HepG2 (cell line): ENCODE results near the gene PPP2R2C. TPM values are rescaled to one million over a fixed set of nuclear protein-coding genes. Genes with fewer than 3 reads are reported as not detected.

ENCODE experiments used
- CENPX ChIP-seq: sonication (generic); formaldehyde crosslinking; IDR thresholded peaks from 2 replicates; pipeline ENCODE4 v1.9.0; 2021; ENCODE audit warnings: mild to moderate bottlenecking, missing genetic modification reagents, moderate library complexity
- CREB1 ChIP-seq, 2 experiments: fragments of 450-650 bp in 1 of 2; IDR thresholded peaks; 2 replicates each; pipeline ENCODE4 v1.6.1; 2016 to 2017; ENCODE audit warnings: control low read depth in 1 of 2, mild to moderate bottlenecking in 1 of 2, missing compliant biosample characterization in 1 of 2, missing genetic modification characterization in 1 of 2
- FOXJ3 ChIP-seq: sonication (generic); formaldehyde crosslinking; IDR thresholded peaks from 2 replicates; pipeline ENCODE4 v1.4.0; 2020; ENCODE audit warnings: missing genetic modification reagents, mild to moderate bottlenecking, borderline replicate concordance
- FOXP1 ChIP-seq, 2 experiments: fragments of 450-650 bp in 1 of 2; IDR thresholded peaks; 2 replicates each; pipeline ENCODE4 v1.6.1; 2017 to 2018; ENCODE audit warnings: antibody characterized with exemption in 1 of 2
- KDM3A ChIP-seq: IDR thresholded peaks from 2 replicates; pipeline ENCODE4 v1.6.1; 2018; ENCODE audit warnings: low read depth, missing compliant biosample characterization
- KMT2A ChIP-seq: sonication (generic); formaldehyde crosslinking; IDR thresholded peaks from 2 replicates; pipeline ENCODE4 v1.4.0; 2020; ENCODE audit warnings: missing genetic modification reagents
- NCOA1 ChIP-seq: sonication (generic); formaldehyde crosslinking; IDR thresholded peaks from 2 replicates; pipeline ENCODE4 v1.9.0; 2021; ENCODE audit warnings: missing genetic modification reagents
- NR2F1 ChIP-seq, 2 experiments: fragments of 450-650 bp in 1 of 2; formaldehyde crosslinking in 1 of 2; IDR thresholded peaks; 2 replicates each; pipeline versions ENCODE4 v1.5.0 to v1.6.1; 2016 to 2020; ENCODE audit warnings: mild to moderate bottlenecking in 1 of 2, missing compliant biosample characterization in 1 of 2, missing genetic modification reagents in 1 of 2, moderate library complexity in 1 of 2
- PBX2 ChIP-seq: IDR thresholded peaks from 2 replicates; pipeline ENCODE4 v1.6.1; 2016; ENCODE audit warnings: control low read depth
- POLR2A ChIP-seq, 2 experiments: IDR thresholded peaks; 2 replicates each; pipeline ENCODE4 v1.6.1; 2011; ENCODE audit warnings: low read depth in 2 of 2, low read length in 2 of 2, mild to moderate bottlenecking in 1 of 2, moderate library complexity in 1 of 2; ENCODE audit not compliant: insufficient read depth in 1 of 2
- RBAK ChIP-seq: sonication (generic); formaldehyde crosslinking; IDR thresholded peaks from 2 replicates; pipeline ENCODE4 v1.5.1; 2020; ENCODE audit warnings: mild to moderate bottlenecking, missing genetic modification reagents
- RFX3 ChIP-seq: IDR thresholded peaks from 2 replicates; pipeline ENCODE4 v1.6.1; 2016; ENCODE audit warnings: missing biosample characterization, missing genetic modification reagents
- SIX4 ChIP-seq: sonication (generic); formaldehyde crosslinking; IDR thresholded peaks from 2 replicates; pipeline ENCODE4 v1.4.0; 2020; ENCODE audit warnings: missing genetic modification reagents
- SSRP1 ChIP-seq: IDR thresholded peaks from 2 replicates; pipeline ENCODE4 v1.6.1; 2016; ENCODE audit warnings: control low read depth
- TBX2 ChIP-seq: sonication (generic); formaldehyde crosslinking; IDR thresholded peaks from 2 replicates; pipeline ENCODE4 v1.5.0; 2020; ENCODE audit warnings: missing genetic modification reagents, mild to moderate bottlenecking, borderline replicate concordance
- ZBTB43 ChIP-seq: sonication (generic); formaldehyde crosslinking; conservative IDR thresholded peaks from 2 replicates; pipeline ENCODE4 v1.4.0; 2020; ENCODE audit warnings: missing genetic modification reagents
- ZNF572 ChIP-seq: sonication (generic); formaldehyde crosslinking; IDR thresholded peaks from 2 replicates; pipeline ENCODE4 v1.5.1; 2020; ENCODE audit warnings: mild to moderate bottlenecking, missing genetic modification reagents
- ZNF614 ChIP-seq: IDR thresholded peaks from 2 replicates; pipeline ENCODE4 v1.6.1; 2018; ENCODE audit warnings: missing biosample characterization, missing genetic modification reagents, inconsistent platforms, borderline replicate concordance
- ZNF788 ChIP-seq: sonication (generic); formaldehyde crosslinking; IDR thresholded peaks from 2 replicates; pipeline ENCODE4 v1.5.0; 2020; ENCODE audit warnings: mild to moderate bottlenecking, missing genetic modification reagents, borderline replicate concordance
- ZNF841 ChIP-seq: sonication (generic); formaldehyde crosslinking; IDR thresholded peaks from 2 replicates; pipeline ENCODE4 v1.8.1; 2023; ENCODE audit warnings: missing genetic modification reagents, borderline replicate concordance
- ZNF891 ChIP-seq: sonication (generic); formaldehyde crosslinking; IDR thresholded peaks from 2 replicates; pipeline ENCODE4 v1.5.0; 2020; ENCODE audit warnings: mild to moderate bottlenecking, missing genetic modification reagents
- polyA plus RNA-seq, 8 experiments: library from polyadenylated mRNA; depleted of rRNA in 3 of 8; stranded (reverse) in 7 of 8; unstranded in 1 of 8; fragments of >200 nt; fragmentation: Illumina TruSeq in 4 of 8; extraction: Trizol in 4 of 8; gene quantifications; 2 replicates each; pipeline versions ENCODE4 v1.2.1 to v1.2.3, GENCODE V29; 2011 to 2016; ENCODE audit warnings: low read depth in 4 of 8, missing spikeins in 1 of 8, mixed read lengths in 1 of 8; ENCODE audit not compliant: insufficient read depth in 1 of 8
- total RNA-seq, 5 experiments: library from RNA; depleted of rRNA; stranded (reverse); fragments of >200 nt; fragmentation: Illumina TruSeq; extraction: Trizol; gene quantifications; 2 replicates each; pipeline ENCODE4 v1.2.3, GENCODE V29; 2016; ENCODE audit warnings: low read depth in 1 of 5
- TF ChIP-seq, protein P1 (sequence below): sonication (generic); formaldehyde crosslinking; IDR thresholded peaks from 2 replicates; pipeline ENCODE4 v1.9.0; 2022; ENCODE audit warnings: low read depth, missing genetic modification reagents
- TF ChIP-seq, protein P2 (sequence below): sonication (generic); formaldehyde crosslinking; IDR thresholded peaks from 2 replicates; pipeline ENCODE4 v1.8.1; 2023; ENCODE audit warnings: mild to moderate bottlenecking, moderate library complexity, missing genetic modification reagents

The PPP2R2C gene
- total and polyA plus RNA-seq, 2 of the 13 experiments (the other 11 are each of a cell fraction or from before 2014, with no cell fraction given): 0.60 to 8.6 TPM

DNA sequence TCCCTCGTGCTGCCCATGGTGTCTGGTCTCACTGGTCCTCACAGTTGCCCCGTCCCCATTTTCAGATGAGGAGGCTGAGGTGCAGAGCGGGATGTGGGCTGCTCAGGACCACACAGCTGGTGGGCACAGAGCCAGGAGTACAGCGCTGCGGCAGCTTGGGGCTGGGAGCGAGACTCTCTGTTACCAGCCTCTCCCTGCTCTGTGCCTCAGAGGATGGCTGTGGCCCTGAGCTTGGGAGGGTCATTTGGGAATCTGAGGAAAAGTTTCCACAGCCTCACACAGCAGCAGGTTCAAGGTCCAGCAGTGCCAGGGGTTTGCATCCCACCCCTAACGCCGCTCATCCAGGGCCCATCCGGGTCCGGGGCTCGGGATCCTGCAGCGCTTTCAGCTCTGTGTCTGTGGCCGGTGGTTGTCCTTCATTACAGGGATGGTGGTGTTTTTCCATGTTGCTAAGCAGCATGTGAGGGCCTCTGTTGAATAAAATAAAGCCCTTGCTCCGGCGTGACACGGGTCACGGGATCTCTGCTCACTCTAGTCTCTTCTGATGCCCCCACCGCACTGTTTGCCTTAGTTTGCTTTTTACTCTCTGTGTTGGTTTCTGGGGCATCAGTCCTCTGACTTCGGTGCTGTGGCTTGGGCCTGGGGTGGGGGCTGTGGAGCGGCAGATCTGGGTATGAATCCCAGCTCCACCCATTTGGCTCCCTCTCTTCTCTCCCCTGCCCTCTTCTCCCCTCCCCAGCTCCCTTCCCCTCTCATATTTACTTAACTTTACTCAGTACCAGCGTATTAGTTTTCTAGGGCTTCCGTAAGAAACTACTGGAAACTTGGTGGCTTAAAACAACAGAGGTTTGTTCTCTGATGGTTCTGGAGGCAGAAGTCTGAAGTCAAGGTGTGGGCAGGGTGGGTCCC lies 196.3 kb downstream of the PPP2R2C start (continued):
- TF ChIP-seq PBX2 (CRISPR knock-in tag) (0 out of 2 replicates have a peak, but pooled peaks have one; percentile 17), TBX2 (peak; percentile 77), ZNF841 (CRISPR knock-in tag) (no peak), KMT2A (peak; percentile 23; the same call in 1 of the 2 replicates), NCOA1 (no peak), FOXP1 (IDR thresholded peaks at IDR 0.05) (no peak), FOXP1 (CRISPR knock-in tag; IDR thresholded peaks at IDR 0.05) (peak; percentile 58; the same call in 1 of the 2 replicates), ZNF788 (CRISPR knock-in tag) (peak; percentile 80; the same call in 1 of the 2 replicates), ZNF614 (CRISPR knock-in tag) (0 out of 2 replicates have a peak, but pooled peaks have one; percentile 63), ZNF891 (CRISPR knock-in tag) (0 out of 2 replicates have a peak, but pooled peaks have one; percentile 45), NR2F1 (CRISPR knock-in tag; IDR thresholded peaks at IDR 0.05) (no peak), POLR2A (IDR thresholded peaks at IDR 0.05; ENCODE audit: insufficient read depth in 1 of 2, low read depth in 2 of 2, low read length in 2 of 2) (peak in 1 of 2 experiments; percentile 70; a peak in 2 of 4 replicates), SIX4 (CRISPR knock-in tag) (no peak), KDM3A (CRISPR knock-in tag) (peak; percentile 49; the same call in 1 of the 2 replicates), CREB1 (IDR thresholded peaks at IDR 0.05) (no peak), CREB1 (CRISPR knock-in tag; IDR thresholded peaks at IDR 0.05) (no peak), FOXJ3 (CRISPR knock-in tag) (peak; percentile 66; the same call in 1 of the 2 replicates), ZBTB43 (CRISPR knock-in tag) (0 out of 2 replicates have a peak, but pooled peaks have one; percentile 23), RFX3 (CRISPR knock-in tag) (peak; percentile 50; the same call in 1 of the 2 replicates), SSRP1 (0 out of 2 replicates have a peak, but pooled peaks have one; percentile 19), RBAK (CRISPR knock-in tag) (no peak), CENPX (CRISPR knock-in tag) (no peak), ZNF572 (CRISPR knock-in tag) (no peak)
- TF ChIP-seq, protein P1, sequence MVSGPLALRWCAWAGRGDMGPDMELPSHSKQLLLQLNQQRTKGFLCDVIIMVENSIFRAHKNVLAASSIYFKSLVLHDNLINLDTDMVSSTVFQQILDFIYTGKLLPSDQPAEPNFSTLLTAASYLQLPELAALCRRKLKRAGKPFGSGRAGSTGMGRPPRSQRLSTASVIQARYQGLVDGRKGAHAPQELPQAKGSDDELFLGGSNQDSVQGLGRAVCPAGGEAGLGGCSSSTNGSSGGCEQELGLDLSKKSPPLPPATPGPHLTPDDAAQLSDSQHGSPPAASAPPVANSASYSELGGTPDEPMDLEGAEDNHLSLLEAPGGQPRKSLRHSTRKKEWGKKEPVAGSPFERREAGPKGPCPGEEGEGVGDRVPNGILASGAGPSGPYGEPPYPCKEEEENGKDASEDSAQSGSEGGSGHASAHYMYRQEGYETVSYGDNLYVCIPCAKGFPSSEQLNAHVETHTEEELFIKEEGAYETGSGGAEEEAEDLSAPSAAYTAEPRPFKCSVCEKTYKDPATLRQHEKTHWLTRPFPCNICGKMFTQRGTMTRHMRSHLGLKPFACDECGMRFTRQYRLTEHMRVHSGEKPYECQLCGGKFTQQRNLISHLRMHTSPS (CRISPR knock-in tag): 0 out of 2 replicates have a peak, but pooled peaks have one; percentile 33
- TF ChIP-seq, protein P2, sequence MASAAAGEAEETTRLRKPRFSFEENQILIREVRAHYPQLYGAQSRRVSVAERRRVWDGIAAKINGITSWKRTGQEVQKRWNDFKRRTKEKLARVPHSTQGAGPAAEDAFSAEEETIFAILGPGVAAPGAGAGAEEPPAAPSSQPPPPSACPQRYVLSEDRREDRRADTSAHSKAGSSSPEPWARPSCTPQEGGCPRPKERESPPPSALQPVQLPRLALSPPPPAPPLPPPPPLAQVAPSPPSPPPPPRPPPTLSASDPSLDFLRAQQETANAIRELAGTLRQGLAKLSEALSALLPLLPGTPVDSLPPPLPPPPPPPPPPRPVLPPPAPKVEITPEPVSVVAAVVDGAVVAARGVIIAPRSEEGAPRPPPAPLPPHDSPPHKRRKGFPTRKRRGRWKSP (CRISPR knock-in tag): peak; percentile 10; the same call in 1 of the 2 replicates
